Measurements from ENCODE around the gene C16orf96. TPM values are rescaled to one million over a fixed set of nuclear protein-coding genes. Genes with fewer than 3 reads are reported as not detected.

The C16orf96 gene
- total and polyA plus RNA-seq, 4 experiments from 2014 or later = 0.29 to 0.33 TPM; not detected in 2

DNA sequence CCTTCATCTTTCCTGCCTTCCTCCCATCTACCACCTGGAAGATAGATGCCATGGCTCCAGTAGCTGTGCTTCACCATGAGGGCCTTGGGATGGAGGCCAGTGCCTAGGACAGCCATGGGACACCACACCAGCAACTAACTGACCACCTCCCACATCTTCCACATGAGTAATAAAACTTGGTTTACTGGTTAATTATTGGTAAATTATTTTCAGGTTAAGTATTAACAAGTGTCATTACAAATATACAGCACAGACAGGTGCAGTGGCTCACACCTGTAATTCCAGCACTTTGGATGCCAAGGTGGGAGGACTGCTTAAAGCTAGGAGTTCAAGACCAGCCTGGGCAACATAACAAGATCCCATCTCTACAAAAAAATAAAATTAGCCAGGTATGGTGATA is 31.6 kb upstream of the C16orf96 start:
- Mint-ChIP-seq H3K4me1 (peaks cover 12 to 22% (median 17%) of the 10 kb centered on the region in 4 donors), H3K9me3 (no peaks in the 10 kb centered on the region), H3K4me3 (no peak overlapping the region), H3K27ac (peak overlapping the region in 2 of 7 donors; percentile 61), H3K27me3 (no peaks in the 10 kb centered on the region), H3K36me3 (peaks cover 0 to 2% of the 10 kb centered on the region in 2 donors)
- intact Hi-C loops (cut with micrococcal nuclease) = no loop called here
- no peak for DNase-seq
- Histone ChIP-seq H3K9me3 (ENCODE audit: control insufficient read depth in 1 of 2, low read length in 2 of 2) (no peaks in the 10 kb centered on the region), H3K36me3 (ENCODE audit: insufficient read depth, low read length) (no peaks in the 10 kb centered on the region), H3K27ac (ENCODE audit: low read depth, low read length) (no peak overlapping the region), H3K4me1 (ENCODE audit: insufficient read depth, low read length) (peaks cover 6% of the 10 kb centered on the region), H3K4me3 (ENCODE audit: low read length in 2 of 2) (no peak overlapping the region), H3K27me3 (ENCODE audit: insufficient read depth, low read length) (no peaks in the 10 kb centered on the region)
- ChIA-PET POLR2A (ENCODE audit: partially characterized antibody) (interaction anchor here (0.9 to 1.0 kb wide), 2 partner anchors 12 to 19 kb away, joined by 3 read pairs; no protein-coding TSS in a partner anchor), CTCF (ENCODE audit: partially characterized antibody) (interaction anchor here (0.5 to 1.7 kb wide), 4 partner anchors 12 to 55 kb away, joined by 3 to 5 read pairs (median 4); no protein-coding TSS in a partner anchor)

DNA sequence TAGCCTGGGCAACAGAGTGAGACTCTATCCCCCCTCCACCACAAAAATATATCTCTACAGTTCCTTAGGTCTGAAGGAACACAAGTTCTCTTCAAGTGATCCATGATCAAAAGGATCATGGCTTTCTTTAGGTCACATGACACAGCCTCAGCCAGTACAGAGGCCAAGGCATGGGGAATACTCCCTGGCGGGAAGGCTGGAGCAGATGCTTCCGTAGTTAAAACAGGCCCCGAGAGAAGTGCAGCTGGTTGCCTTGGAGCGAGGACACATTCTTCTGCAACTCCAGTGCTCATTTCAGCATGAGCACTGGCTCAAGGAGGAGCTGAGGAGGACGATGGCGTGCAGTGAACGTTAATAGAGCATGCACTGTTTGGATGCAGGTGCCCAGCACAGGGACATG is 31.1 kb upstream of the C16orf96 start:
- no peak overlapping the region for H3K4me3 ChIP-seq (ENCODE audit: low read length in 2 of 2)
- Mint-ChIP-seq H3K27me3 (no peaks in the 10 kb centered on the region), H3K36me3 (peaks cover 0 to 2% of the 10 kb centered on the region in 2 donors), H3K9me3 (no peaks in the 10 kb centered on the region), H3K4me3 (no peak overlapping the region), H3K27ac (no peak overlapping the region), H3K4me1 (peaks cover 14 to 26% (median 19%) of the 10 kb centered on the region in 4 donors)
- H3K27ac ChIP-seq (ENCODE audit: low read depth, low read length) = no peak overlapping the region
- ChIA-PET CTCF (ENCODE audit: partially characterized antibody) (interaction anchor here (0.9 to 1.2 kb wide), 2 partner anchors 11 to 24 kb away, joined by 3 read pairs; no protein-coding TSS in a partner anchor), POLR2A (ENCODE audit: partially characterized antibody) (interaction anchor here (0.9 kb wide), 1 partner anchor 11 kb away, joined by 3 read pairs; no protein-coding TSS in a partner anchor)
- DNase-seq = no peak
- H3K36me3 ChIP-seq (ENCODE audit: insufficient read depth, low read length) = no peaks in the 10 kb centered on the region
- H3K4me1 ChIP-seq (ENCODE audit: insufficient read depth, low read length) = peaks cover 11% of the 10 kb centered on the region
- H3K9me3 ChIP-seq (ENCODE audit: control insufficient read depth in 1 of 2, low read length in 2 of 2) = no peaks in the 10 kb centered on the region
- intact Hi-C loops (cut with micrococcal nuclease) = no loop called here
- H3K27me3 ChIP-seq (ENCODE audit: insufficient read depth, low read length) = no peaks in the 10 kb centered on the region

DNA sequence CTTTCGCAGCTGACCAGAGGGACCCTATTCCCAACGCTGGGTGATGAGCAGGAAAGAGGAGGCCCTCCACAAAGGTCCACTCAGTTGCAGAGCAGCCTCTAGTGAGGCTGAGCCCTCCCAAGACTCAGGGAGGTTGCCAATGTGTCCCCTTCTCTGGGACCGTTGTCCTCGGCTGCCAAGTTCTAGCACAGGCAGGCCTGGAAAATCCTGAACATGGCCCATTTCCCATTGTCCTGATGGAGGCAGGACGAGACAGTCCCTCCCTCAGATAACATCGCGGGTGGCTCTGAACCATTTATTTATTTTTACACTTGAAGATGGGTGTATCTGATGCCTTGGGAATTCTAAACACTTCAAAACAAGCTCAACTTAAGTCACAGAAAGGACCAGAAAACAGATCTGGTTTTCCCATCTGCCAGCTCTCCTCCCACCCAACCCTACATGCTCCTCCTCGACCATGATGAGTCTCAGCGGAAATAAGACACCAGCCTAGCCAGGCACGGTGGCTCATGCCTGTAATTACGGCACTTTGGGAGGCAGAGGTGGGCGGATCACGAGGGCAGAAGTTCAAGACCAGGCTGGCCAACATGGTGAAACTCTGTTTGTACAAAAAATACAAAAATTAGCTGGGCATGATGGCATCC is 30.4 kb upstream of the C16orf96 start:
- H3K4me1 Mint-ChIP-seq = peaks cover 14 to 28% (median 19%) of the 10 kb centered on the region in 4 donors
- POLR2A ChIA-PET (ENCODE audit: partially characterized antibody) = no interaction called here
- intact Hi-C loops (cut with micrococcal nuclease) = no loop called here
- no peak overlapping the region for H3K4me3 Mint-ChIP-seq
- Histone ChIP-seq H3K4me3 (ENCODE audit: low read length in 2 of 2) (no peak overlapping the region), H3K27ac (ENCODE audit: low read depth, low read length) (no peak overlapping the region), H3K27me3 (ENCODE audit: insufficient read depth, low read length) (no peaks in the 10 kb centered on the region), H3K9me3 (ENCODE audit: control insufficient read depth in 1 of 2, low read length in 2 of 2) (no peaks in the 10 kb centered on the region), H3K36me3 (ENCODE audit: insufficient read depth, low read length) (no peaks in the 10 kb centered on the region), H3K4me1 (ENCODE audit: insufficient read depth, low read length) (peaks cover 14% of the 10 kb centered on the region)
- DNase-seq = no peak
- H3K27me3 Mint-ChIP-seq = no peaks in the 10 kb centered on the region
- H3K9me3 Mint-ChIP-seq = no peaks in the 10 kb centered on the region
- no peak overlapping the region for H3K27ac Mint-ChIP-seq
- CTCF ChIA-PET (ENCODE audit: partially characterized antibody) = interaction anchor here (1.0 kb wide), 1 partner anchor 19 kb away, joined by 4 read pairs; no protein-coding TSS in a partner anchor
- H3K36me3 Mint-ChIP-seq = peaks cover 0 to 2% of the 10 kb centered on the region in 2 donors

- intact Hi-C loops (cut with micrococcal nuclease) = no loop called here
- Mint-ChIP-seq H3K27me3 (no peaks in the 10 kb centered on the region), H3K36me3 (peaks cover 5 to 9% of the 10 kb centered on the region in 2 donors), H3K27ac (peak overlapping the region; percentile 65 to 92 (median 84)), H3K4me1 (peaks cover 18 to 40% (median 20%) of the 10 kb centered on the region in 4 donors), H3K9me3 (no peaks in the 10 kb centered on the region), H3K4me3 (peak overlapping the region in 6 of 8 donors; percentile 1 to 64 (median 51))
- Histone ChIP-seq H3K27me3 (ENCODE audit: insufficient read depth, low read length) (no peaks in the 10 kb centered on the region), H3K4me1 (ENCODE audit: insufficient read depth, low read length) (peaks cover 18% of the 10 kb centered on the region), H3K36me3 (ENCODE audit: insufficient read depth, low read length) (peaks cover 3% of the 10 kb centered on the region), H3K27ac (ENCODE audit: low read depth, low read length) (no peak overlapping the region), H3K9me3 (ENCODE audit: control insufficient read depth in 1 of 2, low read length in 2 of 2) (no peaks in the 10 kb centered on the region), H3K4me3 (ENCODE audit: low read length in 2 of 2) (no peak overlapping the region)
- DNase-seq = peak in 1 of 5 donors; percentile 24
- CTCF ChIA-PET (ENCODE audit: partially characterized antibody) = interaction anchor here (0.7 to 1.2 kb wide), 3 partner anchors 19 to 23 kb away, joined by 3 to 5 read pairs (median 3); no protein-coding TSS in a partner anchor
- POLR2A ChIA-PET (ENCODE audit: partially characterized antibody) = interaction anchor here (0.7 to 1.5 kb wide), 3 partner anchors 9 to 53 kb away, joined by 3 to 6 read pairs (median 3); partner anchors contain the start of gene CDIP1
Measured at GRCh38 chr16:4529085-4530060, 26.8 kb upstream of the C16orf96 start.

DNA sequence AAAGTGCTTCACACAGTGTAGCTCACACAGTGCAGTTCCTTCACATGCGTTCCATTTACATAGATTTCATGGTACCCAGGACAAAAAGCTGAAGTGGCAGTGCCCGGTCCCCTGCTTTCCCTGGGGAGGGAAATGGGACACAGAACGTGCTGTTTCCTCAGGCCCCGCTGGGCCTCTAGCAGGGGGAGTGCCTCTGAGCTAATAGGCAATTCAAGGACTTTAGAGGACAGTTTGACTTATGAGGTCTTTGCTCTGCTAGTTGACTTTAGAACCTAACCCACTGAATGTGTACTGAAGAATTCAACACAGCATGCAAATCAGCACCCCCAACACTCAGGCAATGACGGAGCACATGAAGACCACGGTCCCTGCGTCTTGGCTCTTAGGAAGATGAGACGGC is 24.3 kb upstream of the C16orf96 start:
- POLR2A ChIA-PET (ENCODE audit: partially characterized antibody) = interaction anchor here (1.2 kb wide), 1 partner anchor 17 kb away, joined by 5 read pairs; no protein-coding TSS in a partner anchor
- Mint-ChIP-seq H3K27ac (peak overlapping the region in 3 of 7 donors; percentile 77 to 89 (median 86)), H3K4me3 (no peak overlapping the region), H3K9me3 (no peaks in the 10 kb centered on the region), H3K4me1 (peaks cover 29 to 59% (median 35%) of the 10 kb centered on the region in 4 donors), H3K36me3 (peaks cover 5 to 10% of the 10 kb centered on the region in 2 donors), H3K27me3 (no peaks in the 10 kb centered on the region)
- CTCF ChIA-PET (ENCODE audit: partially characterized antibody) = interaction anchor here (1.0 to 2.1 kb wide), 3 partner anchors 14 to 24 kb away, joined by 3 to 6 read pairs (median 3); no protein-coding TSS in a partner anchor
- no peak overlapping the region for H3K27ac ChIP-seq (ENCODE audit: low read depth, low read length)
- no peak for DNase-seq
- peaks cover 33% of the 10 kb centered on the region for H3K4me1 ChIP-seq (ENCODE audit: insufficient read depth, low read length)
- no peak overlapping the region for H3K4me3 ChIP-seq (ENCODE audit: low read length in 2 of 2)
- intact Hi-C loops (cut with micrococcal nuclease) = no loop called here
- peaks cover 3% of the 10 kb centered on the region for H3K36me3 ChIP-seq (ENCODE audit: insufficient read depth, low read length)
- H3K9me3 ChIP-seq (ENCODE audit: control insufficient read depth in 1 of 2, low read length in 2 of 2) = no peaks in the 10 kb centered on the region
- no peaks in the 10 kb centered on the region for H3K27me3 ChIP-seq (ENCODE audit: insufficient read depth, low read length)

DNA sequence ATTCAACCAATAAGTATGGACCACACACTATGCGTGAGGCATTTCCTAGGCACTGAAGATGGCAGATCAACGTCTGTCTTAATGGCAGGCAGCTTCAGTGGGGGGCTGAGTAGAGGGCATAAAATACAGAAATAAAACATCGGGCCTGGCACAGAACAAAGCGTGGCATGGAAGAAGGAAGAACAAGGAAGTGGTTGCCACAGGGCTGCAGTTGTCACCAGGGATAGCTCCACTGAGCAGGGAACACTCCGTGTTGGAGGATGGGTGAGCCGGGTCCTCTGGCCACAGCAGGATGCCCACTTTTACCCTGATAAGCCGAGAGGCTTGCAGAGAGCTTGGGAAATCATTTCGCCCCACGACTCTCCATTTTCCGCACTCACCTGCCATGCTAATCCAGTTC is 23.9 kb upstream of the C16orf96 start:
- peaks cover 32 to 63% (median 39%) of the 10 kb centered on the region in 4 donors for H3K4me1 Mint-ChIP-seq
- Histone ChIP-seq H3K27me3 (ENCODE audit: insufficient read depth, low read length) (no peaks in the 10 kb centered on the region), H3K4me1 (ENCODE audit: insufficient read depth, low read length) (peaks cover 37% of the 10 kb centered on the region), H3K36me3 (ENCODE audit: insufficient read depth, low read length) (peaks cover 3% of the 10 kb centered on the region), H3K4me3 (ENCODE audit: low read length in 2 of 2) (no peak overlapping the region), H3K9me3 (ENCODE audit: control insufficient read depth in 1 of 2, low read length in 2 of 2) (no peaks in the 10 kb centered on the region), H3K27ac (ENCODE audit: low read depth, low read length) (no peak overlapping the region)
- no peaks in the 10 kb centered on the region for H3K27me3 Mint-ChIP-seq
- ChIA-PET POLR2A (ENCODE audit: partially characterized antibody) (interaction anchor here (0.8 to 1.2 kb wide), 2 partner anchors 18 to 29 kb away, joined by 3 to 5 read pairs; no protein-coding TSS in a partner anchor), CTCF (ENCODE audit: partially characterized antibody) (interaction anchor here (0.7 to 2.1 kb wide), 4 partner anchors 14 to 51 kb away, joined by 3 to 6 read pairs (median 4); no protein-coding TSS in a partner anchor)
- H3K4me3 Mint-ChIP-seq = no peak overlapping the region
- peak overlapping the region in 3 of 7 donors; percentile 77 to 89 (median 86) for H3K27ac Mint-ChIP-seq
- DNase-seq = no peak
- intact Hi-C loops (cut with micrococcal nuclease) = no loop called here
- no peaks in the 10 kb centered on the region for H3K9me3 Mint-ChIP-seq
- peaks cover 5 to 14% of the 10 kb centered on the region in 2 donors for H3K36me3 Mint-ChIP-seq

All from CD4-positive, alpha-beta memory T cell (primary cell).